CD4-positive, alpha-beta T cell treated with Interleukin-6 for 4 hours (primary cell): Measurements from ENCODE around the gene DCAF12L1.

Experiments
- DNase-seq: peaks from one replicate; pipeline ENCODE4 v3.0.0-alpha.2; 2020; ENCODE audit warnings: mixed read lengths

Gene DCAF12L1

DNA sequence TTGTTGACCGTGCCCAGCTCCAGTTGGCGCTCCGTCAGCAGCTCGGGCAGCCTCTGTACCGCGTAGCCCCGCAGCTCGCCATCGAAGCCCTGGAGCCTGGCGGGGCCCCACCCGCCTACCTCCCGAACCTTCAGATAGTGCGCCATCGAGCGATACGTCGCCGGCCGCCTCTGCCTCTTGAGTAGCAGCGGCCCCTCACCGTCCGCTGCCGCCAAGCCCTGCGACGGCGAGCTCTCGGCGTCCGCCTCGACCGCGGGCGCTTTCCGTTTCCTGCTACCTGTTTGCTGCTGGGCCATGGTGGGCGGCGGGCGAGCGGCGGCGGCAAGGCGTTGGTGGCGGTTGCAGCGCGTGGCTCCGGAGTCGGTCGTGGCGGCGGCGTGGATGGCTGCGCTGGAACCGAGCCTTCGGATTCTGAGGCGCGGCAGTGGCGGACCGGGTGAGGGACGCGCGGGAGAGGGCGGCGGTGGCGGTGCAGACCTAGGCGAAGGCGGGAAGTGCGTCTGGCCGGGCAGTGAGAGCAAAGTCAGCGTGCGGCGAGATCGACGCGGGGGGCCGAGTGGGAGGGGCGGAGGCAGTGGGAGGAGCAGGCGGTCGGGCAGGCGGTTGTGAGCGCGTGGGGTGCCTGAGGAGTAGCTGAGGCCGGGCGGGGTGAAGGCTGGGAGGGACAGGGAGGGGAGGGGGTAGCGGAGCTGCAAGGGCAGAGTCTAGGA lies at the start of gene DCAF12L1:
Gene DCAF12L1, minus strand, starts transcription at position 502 of the 710 bp plus-strand sequence. Its CDS starts 206 bp downstream, at position 296.
- DNase-seq: no peak

- no peak for DNase-seq
Observed at GRCh38 chrX:126580877-126581276, 28.3 kb upstream of the DCAF12L1 start.

GRCh38 chrX:126575911-126576310 lies 23.3 kb upstream of the DCAF12L1 start:
- no peak for DNase-seq

DNA sequence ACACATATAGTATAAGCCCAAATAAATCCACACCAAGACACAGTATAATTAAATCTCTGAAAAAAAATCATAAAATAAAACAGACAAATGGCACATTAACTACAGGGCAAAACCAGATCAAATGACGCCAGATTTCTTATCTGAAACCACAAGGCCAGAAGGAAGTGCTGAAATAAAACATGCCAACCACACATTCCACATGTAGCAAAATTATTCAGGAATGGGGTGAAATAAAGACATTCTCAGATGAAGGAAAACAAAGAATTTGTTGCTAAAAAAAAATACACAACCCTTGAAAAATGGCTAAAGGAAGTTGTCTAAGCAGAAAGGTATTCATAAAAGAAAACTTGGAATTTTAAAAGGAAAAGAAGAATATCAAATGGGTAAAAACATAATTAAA lies 4.5 kb upstream of the DCAF12L1 start:
- DNase-seq: no peak

DNA sequence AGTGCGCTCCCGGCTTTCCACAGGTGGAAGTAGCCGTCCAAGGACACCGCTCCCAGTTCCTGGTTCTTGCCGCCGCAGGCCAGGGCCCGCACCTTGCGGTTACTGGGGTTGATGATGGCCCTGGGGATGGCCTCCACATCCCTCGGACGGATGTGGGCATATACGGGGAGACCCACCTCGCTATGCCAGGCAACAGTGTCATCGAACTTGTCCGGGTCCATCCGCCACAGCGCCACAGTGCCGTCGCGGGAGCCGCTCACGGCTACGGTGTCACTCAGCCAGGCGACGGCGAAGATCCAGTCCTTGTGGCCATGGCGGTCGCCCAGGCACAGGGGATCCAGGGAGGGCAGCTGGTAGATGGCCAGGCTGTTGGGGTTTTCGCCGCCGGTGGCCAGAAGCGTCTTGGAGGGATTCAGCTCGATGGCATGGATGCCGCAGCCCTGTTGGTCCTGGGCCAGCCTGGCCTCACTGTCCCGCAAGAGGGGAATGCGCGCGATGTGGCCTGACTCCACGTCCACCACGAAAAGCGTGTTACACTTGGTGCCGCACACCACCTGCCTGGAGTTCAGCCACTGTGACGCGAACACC lies 795 bp downstream of the DCAF12L1 start:
- no peak for DNase-seq

DNA sequence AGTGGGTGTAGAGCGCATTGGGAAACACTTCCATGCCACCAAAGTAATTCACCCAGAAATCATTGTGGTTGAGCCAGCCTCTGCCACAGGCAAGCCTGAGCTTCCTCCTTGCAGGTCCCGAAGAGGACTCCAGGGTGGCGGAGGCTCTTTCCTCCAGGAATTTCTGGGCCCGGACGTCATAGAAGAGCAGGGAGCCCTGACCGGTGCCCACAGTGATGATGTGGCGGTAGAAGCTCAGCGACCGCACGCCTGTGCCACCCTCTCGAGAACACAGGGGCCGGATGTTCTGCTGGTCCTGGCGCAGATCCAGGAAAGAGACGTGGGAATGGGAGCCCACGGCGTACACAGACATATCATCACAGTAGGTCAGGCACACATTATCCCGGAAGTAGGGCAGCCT lies 1.3 kb downstream of the DCAF12L1 start:
- no peak for DNase-seq

GRCh38 chrX:126550816-126551215 lies 1.8 kb downstream of the DCAF12L1 start:
- no peak for DNase-seq

DNA sequence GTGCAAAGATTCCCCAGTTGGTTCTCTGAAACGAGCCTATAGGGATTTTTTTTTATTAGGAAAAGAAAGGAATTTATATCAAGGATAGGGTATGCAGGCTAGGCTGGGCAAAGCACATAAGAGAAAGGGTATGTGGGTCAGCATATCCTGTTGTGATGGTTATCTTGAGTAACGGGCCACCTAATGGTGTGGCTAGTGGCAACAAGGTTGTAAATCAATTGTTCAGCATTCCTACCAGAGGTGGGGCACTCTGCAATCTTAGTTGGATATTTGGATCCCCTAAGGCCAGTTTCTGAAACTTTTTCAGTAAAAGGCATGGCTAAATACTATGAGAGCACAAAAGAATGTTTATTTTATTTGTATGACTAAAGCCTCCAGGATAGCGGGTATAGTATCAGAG lies 42.7 kb downstream of the DCAF12L1 start:
- DNase-seq: no peak
